Activated CD8-positive, alpha-beta T cell treated with anti-CD3 and anti-CD28 coated beads for 36 hours (primary cell): ENCODE data around the gene OBP2B. TPM values are rescaled to one million over a fixed set of nuclear protein-coding genes. Genes with fewer than 3 reads are reported as not detected.

Experiments
- ATAC-seq: fragments of 200-7000 bp; cut with Tn5 transposase; one replicate; pipeline ENCODE4 v1.10.0; 2021; ENCODE audit warnings: mild to moderate bottlenecking, moderate library complexity
- CTCF ChIA-PET: fragments of 350-600 bp; sonication (Branson Sonifier 250); formaldehyde crosslinking; loops from one replicate; lab custom pipeline; 2021; ENCODE audit warnings: antibody characterized with exemption; lab: Charles Lee
- POLR2A ChIA-PET: fragments of 350-600 bp; sonication (Branson Sonifier 250); formaldehyde crosslinking; loops from one replicate; lab custom pipeline; 2021; ENCODE audit warnings: antibody characterized with exemption; lab: Charles Lee
- DNase-seq: peaks from one replicate; pipeline ENCODE4 v3.0.0-alpha.2; 2020
- H3K27ac Mint-ChIP-seq: one replicate; pipeline ENCODE4 v1.8.0; 2021; ENCODE audit warnings: mild to moderate bottlenecking, mixed read lengths
- H3K27me3 Mint-ChIP-seq: one replicate; pipeline ENCODE4 v1.8.0; 2021; ENCODE audit warnings: mixed read lengths
- H3K36me3 Mint-ChIP-seq: one replicate; pipeline ENCODE4 v1.8.0; 2021; ENCODE audit warnings: low read depth, mixed read lengths
- H3K4me1 Mint-ChIP-seq: one replicate; pipeline ENCODE4 v1.8.0; 2021; ENCODE audit warnings: low read depth, mixed read lengths
- H3K4me3 Mint-ChIP-seq: one replicate; pipeline ENCODE4 v1.8.0; 2021; ENCODE audit warnings: mild to moderate bottlenecking, moderate library complexity, mixed read lengths
- H3K9me3 Mint-ChIP-seq: one replicate; pipeline ENCODE4 v1.8.0; 2021; ENCODE audit warnings: mixed read lengths
- intact Hi-C: fragments of 100-400 bp; cut with micrococcal nuclease; formaldehyde crosslinking; loops from one replicate; pipeline ENCODE4 v1.10.0; 2022
- total RNA-seq, 2 experiments: library from RNA; stranded (reverse); gene quantifications; one replicate each; pipeline ENCODE4 v1.2.3, GENCODE V29; 2021
- TF ChIP-seq, protein P1 (sequence below): fragments of 200-600 bp; IDR thresholded peaks from one replicate; pipeline ENCODE4 v1.8.0; 2022; ENCODE audit warnings: antibody characterized with exemption, mild to moderate bottlenecking

The OBP2B gene
- total RNA-seq, 2 experiments from 2014 or later = not detected

GRCh38 chr9:133167769-133168168 is 41.3 kb downstream of the OBP2B start:
- Mint-ChIP-seq H3K4me1 (no peaks in the 10 kb centered on the region), H3K36me3 (no peaks in the 10 kb centered on the region), H3K27me3 (no peaks in the 10 kb centered on the region), H3K4me3 (no peak overlapping the region), H3K9me3 (no peaks in the 10 kb centered on the region), H3K27ac (no peak overlapping the region)
- TF ChIP-seq, protein P1, sequence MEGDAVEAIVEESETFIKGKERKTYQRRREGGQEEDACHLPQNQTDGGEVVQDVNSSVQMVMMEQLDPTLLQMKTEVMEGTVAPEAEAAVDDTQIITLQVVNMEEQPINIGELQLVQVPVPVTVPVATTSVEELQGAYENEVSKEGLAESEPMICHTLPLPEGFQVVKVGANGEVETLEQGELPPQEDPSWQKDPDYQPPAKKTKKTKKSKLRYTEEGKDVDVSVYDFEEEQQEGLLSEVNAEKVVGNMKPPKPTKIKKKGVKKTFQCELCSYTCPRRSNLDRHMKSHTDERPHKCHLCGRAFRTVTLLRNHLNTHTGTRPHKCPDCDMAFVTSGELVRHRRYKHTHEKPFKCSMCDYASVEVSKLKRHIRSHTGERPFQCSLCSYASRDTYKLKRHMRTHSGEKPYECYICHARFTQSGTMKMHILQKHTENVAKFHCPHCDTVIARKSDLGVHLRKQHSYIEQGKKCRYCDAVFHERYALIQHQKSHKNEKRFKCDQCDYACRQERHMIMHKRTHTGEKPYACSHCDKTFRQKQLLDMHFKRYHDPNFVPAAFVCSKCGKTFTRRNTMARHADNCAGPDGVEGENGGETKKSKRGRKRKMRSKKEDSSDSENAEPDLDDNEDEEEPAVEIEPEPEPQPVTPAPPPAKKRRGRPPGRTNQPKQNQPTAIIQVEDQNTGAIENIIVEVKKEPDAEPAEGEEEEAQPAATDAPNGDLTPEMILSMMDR = no peak
- ChIA-PET CTCF (interaction anchor here (0.9 to 1.6 kb wide), 5 partner anchors 11 to 145 kb away, joined by 3 to 11 read pairs (median 5); no protein-coding TSS in a partner anchor), POLR2A (interaction anchor here (1.1 to 1.8 kb wide), 2 partner anchors 9 to 12 kb away, joined by 3 to 5 read pairs; no protein-coding TSS in a partner anchor)
- intact Hi-C loops = no loop called here
- DNase-seq = no peak
- ATAC-seq = no peak

DNA sequence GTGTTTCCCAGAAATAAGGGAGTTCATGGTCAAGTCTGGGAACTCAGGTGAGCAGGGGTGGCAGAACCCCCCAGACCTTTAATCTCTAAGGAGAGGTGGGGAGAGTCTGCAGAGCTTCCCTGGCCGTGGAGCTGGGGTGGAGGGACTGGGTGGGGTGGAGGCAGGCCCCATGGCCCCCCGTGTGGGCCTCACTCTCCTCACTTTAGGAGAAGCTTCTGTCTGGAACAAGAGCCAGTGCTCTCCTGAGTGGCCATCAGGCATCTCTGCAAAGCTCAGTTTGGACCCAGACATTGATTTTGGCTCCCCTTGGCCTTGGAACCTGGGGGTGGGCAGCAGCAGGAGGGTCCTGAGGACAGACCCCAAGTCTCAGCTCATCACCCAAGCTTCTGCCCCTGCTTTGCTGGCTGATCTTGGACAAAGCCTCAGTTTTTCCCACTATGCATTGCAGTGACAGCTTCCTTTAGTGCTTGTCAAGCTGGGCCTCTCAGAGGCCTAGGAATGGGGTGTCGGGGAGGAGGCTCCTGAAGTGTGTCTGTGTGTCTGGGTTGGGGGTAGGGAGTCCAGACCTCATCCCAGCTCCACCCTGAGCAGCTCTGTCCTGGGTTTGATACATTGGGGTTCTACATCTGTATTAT is 41.8 kb downstream of the OBP2B start:
- Mint-ChIP-seq H3K27ac (no peak overlapping the region), H3K4me1 (no peaks in the 10 kb centered on the region), H3K4me3 (no peak overlapping the region), H3K9me3 (no peaks in the 10 kb centered on the region), H3K27me3 (peaks cover 1% of the 10 kb centered on the region), H3K36me3 (no peaks in the 10 kb centered on the region)
- DNase-seq (no peak), ATAC-seq (no peak)
- intact Hi-C loops = no loop called here
- ChIA-PET POLR2A (interaction anchor here (1.1 to 1.8 kb wide), 2 partner anchors 9 to 11 kb away, joined by 3 to 5 read pairs; no protein-coding TSS in a partner anchor), CTCF (interaction anchor here (0.7 to 1.6 kb wide), 7 partner anchors 12 to 145 kb away, joined by 3 to 11 read pairs (median 4); no protein-coding TSS in a partner anchor)
- TF ChIP-seq, protein P1 = no peak

- Mint-ChIP-seq H3K4me3 (no peak overlapping the region), H3K27me3 (peaks cover 1% of the 10 kb centered on the region), H3K27ac (no peak overlapping the region), H3K36me3 (no peaks in the 10 kb centered on the region), H3K4me1 (no peaks in the 10 kb centered on the region), H3K9me3 (no peaks in the 10 kb centered on the region)
- DNase-seq (no peak), ATAC-seq (no peak)
- ChIA-PET POLR2A (interaction anchor here (1.1 to 1.8 kb wide), 2 partner anchors 8 to 10 kb away, joined by 3 to 5 read pairs; no protein-coding TSS in a partner anchor), CTCF (interaction anchor here (0.7 to 1.6 kb wide), 4 partner anchors 20 to 144 kb away, joined by 3 to 11 read pairs (median 4); no protein-coding TSS in a partner anchor)
- intact Hi-C loops = no loop called here
- TF ChIP-seq, protein P1 = no peak
These were observed 42.7 kb downstream of the OBP2B start for GRCh38 chr9:133166392-133166791.

GRCh38 chr9:133165452-133165730 is 43.7 kb downstream of the OBP2B start:
- no peaks in the 10 kb centered on the region for H3K4me1 Mint-ChIP-seq
- intact Hi-C loops = no loop called here
- no peak overlapping the region for H3K27ac Mint-ChIP-seq
- no peaks in the 10 kb centered on the region for H3K9me3 Mint-ChIP-seq
- TF ChIP-seq, protein P1 = no peak
- CTCF ChIA-PET = no interaction called here
- ATAC-seq = no peak
- H3K4me3 Mint-ChIP-seq = no peak overlapping the region
- peaks cover 3% of the 10 kb centered on the region for H3K27me3 Mint-ChIP-seq
- no peak for DNase-seq
- no peaks in the 10 kb centered on the region for H3K36me3 Mint-ChIP-seq
- POLR2A ChIA-PET = no interaction called here

DNA sequence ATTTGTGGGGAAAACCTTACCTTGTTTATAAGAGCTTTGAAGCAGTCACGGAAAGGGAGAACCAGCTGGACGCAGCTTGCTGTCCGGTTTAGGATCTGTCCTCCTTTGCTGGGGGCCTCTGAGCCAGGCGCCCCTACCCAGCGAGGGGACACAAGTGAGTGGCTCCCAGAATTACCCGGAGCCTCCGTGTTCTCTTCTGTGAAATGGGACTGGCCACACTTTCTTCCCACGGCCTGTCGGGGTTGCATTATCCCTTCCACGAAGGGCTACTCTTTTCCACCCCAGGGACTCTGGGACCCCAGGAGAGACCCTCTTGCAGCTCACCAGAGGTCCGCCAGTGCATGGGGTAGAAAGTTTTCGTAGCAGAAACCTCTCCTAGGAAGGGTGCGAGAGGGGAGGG is 44.9 kb downstream of the OBP2B start:
- Mint-ChIP-seq H3K4me1 (no peaks in the 10 kb centered on the region), H3K4me3 (peak overlapping the region; percentile 67), H3K9me3 (no peaks in the 10 kb centered on the region), H3K27ac (no peak overlapping the region), H3K36me3 (no peaks in the 10 kb centered on the region), H3K27me3 (peaks cover 3% of the 10 kb centered on the region)
- DNase-seq (no peak), ATAC-seq (no peak)
- TF ChIP-seq, protein P1 = no peak
- ChIA-PET POLR2A (interaction anchor here (0.6 kb wide), 1 partner anchor 121 kb away, joined by 3 read pairs; no protein-coding TSS in a partner anchor), CTCF (interaction anchor here (1.4 kb wide), 1 partner anchor 17 kb away, joined by 5 read pairs; no protein-coding TSS in a partner anchor)
- intact Hi-C loops = no loop called here
